Liver (tissue), 9 donors: ENCODE data around the gene PPP1R14C. TPM values are rescaled to one million over a fixed set of nuclear protein-coding genes. Genes with fewer than 3 reads are reported as not detected.

Source experiments
- DNase-seq: peaks from one replicate; pipeline ENCODE4 v3.0.0-alpha.2; 2017; ENCODE audit warnings: low spot score
- H3K27ac ChIP-seq, 2 donors: one replicate each; pipeline ENCODE4 v1.7.0; 2013; ENCODE audit warnings: inconsistent platforms in 2 of 2, low read length in 2 of 2, control low read depth in 1 of 2, low read depth in 1 of 2, mild to moderate bottlenecking in 1 of 2
- H3K27me3 ChIP-seq, 4 donors: one replicate each; pipeline versions ENCODE4 v1.6.1 to v1.7.0; 2013; ENCODE audit warnings: low read length in 3 of 4, inconsistent platforms in 1 of 4, mild to moderate bottlenecking in 1 of 4, moderate library complexity in 1 of 4; ENCODE audit not compliant: control insufficient read depth in 4 of 4, insufficient read depth in 4 of 4
- H3K36me3 ChIP-seq, 4 donors: one replicate each; pipeline versions ENCODE4 v1.6.1 to v1.7.0; 2013; ENCODE audit warnings: low read length in 3 of 4, mild to moderate bottlenecking in 3 of 4, low read depth in 1 of 4, moderate library complexity in 1 of 4; ENCODE audit not compliant: control insufficient read depth in 4 of 4, insufficient read depth in 3 of 4
- H3K4me1 ChIP-seq, 4 donors: one replicate each; pipeline versions ENCODE4 v1.6.1 to v1.7.0; 2013; ENCODE audit warnings: low read length in 3 of 4, mild to moderate bottlenecking in 3 of 4, moderate library complexity in 1 of 4; ENCODE audit not compliant: control insufficient read depth in 4 of 4, insufficient read depth in 4 of 4
- H3K4me3 ChIP-seq, 3 donors: one replicate each; pipeline versions ENCODE4 v1.6.1 to v1.7.0; 2013; ENCODE audit warnings: low read length in 3 of 3, control low read depth in 1 of 3, low read depth in 1 of 3, mild to moderate bottlenecking in 1 of 3
- H3K9ac ChIP-seq, 2 donors: one replicate each; pipeline ENCODE4 v1.7.0; 2013; ENCODE audit warnings: low read length in 2 of 2, mild to moderate bottlenecking in 2 of 2, moderate library complexity in 2 of 2, control low read depth in 1 of 2, low read depth in 1 of 2
- H3K9me3 ChIP-seq, 4 donors: one replicate each; pipeline versions ENCODE4 v1.6.1 to v1.7.0; 2013; ENCODE audit warnings: low read length in 3 of 4; ENCODE audit not compliant: control insufficient read depth in 4 of 4
- ATF3 ChIP-seq: IDR thresholded peaks from 2 replicates; pipeline ENCODE4 v1.6.1; 2016; ENCODE audit warnings: antibody characterized with exemption
- CTCF ChIP-seq: fragments of 150-350 bp; IDR thresholded peaks from 2 replicates; pipeline ENCODE4 v1.5.1; 2017; ENCODE audit warnings: improper control_type of control experiment, low read depth, low read length; ENCODE audit not compliant: missing input control
- EGR1 ChIP-seq, 2 donors: IDR thresholded peaks; 2 replicates each; pipeline ENCODE4 v1.6.1; 2016 to 2018; ENCODE audit warnings: antibody characterized with exemption in 2 of 2, low read depth in 2 of 2
- FOXA1 ChIP-seq: IDR thresholded peaks from 2 replicates; pipeline ENCODE4 v1.6.1; 2016; ENCODE audit warnings: antibody characterized with exemption
- FOXA2 ChIP-seq: IDR thresholded peaks from 2 replicates; pipeline ENCODE4 v1.6.1; 2016; ENCODE audit warnings: antibody characterized with exemption
- GABPA ChIP-seq, 2 donors: IDR thresholded peaks in 1 of 2; conservative IDR thresholded peaks in 1 of 2; 2 replicates each; pipeline ENCODE4 v1.6.1; 2016; ENCODE audit warnings: antibody characterized with exemption in 2 of 2, mild to moderate bottlenecking in 1 of 2, moderate library complexity in 1 of 2
- HNF4A ChIP-seq, 2 donors: conservative IDR thresholded peaks; 2 replicates each; pipeline ENCODE4 v1.6.1; 2016; ENCODE audit warnings: antibody characterized with exemption in 2 of 2, mild to moderate bottlenecking in 2 of 2
- HNF4G ChIP-seq: IDR thresholded peaks from 2 replicates; pipeline ENCODE4 v1.6.1; 2016; ENCODE audit warnings: antibody characterized with exemption
- JUND ChIP-seq, 2 donors: IDR thresholded peaks; 2 replicates each; pipeline ENCODE4 v1.6.1; 2016; ENCODE audit warnings: antibody characterized with exemption in 2 of 2
- MAX ChIP-seq: IDR thresholded peaks from 2 replicates; pipeline ENCODE4 v1.6.1; 2016; ENCODE audit warnings: antibody characterized with exemption
- NR2F2 ChIP-seq: IDR thresholded peaks from 2 replicates; pipeline ENCODE4 v1.6.1; 2016; ENCODE audit warnings: antibody characterized with exemption
- RAD21 ChIP-seq, 2 donors: IDR thresholded peaks; 2 replicates each; pipeline ENCODE4 v1.6.1; 2016; ENCODE audit warnings: antibody characterized with exemption in 2 of 2, mild to moderate bottlenecking in 2 of 2
- REST ChIP-seq: IDR thresholded peaks from 2 replicates; pipeline ENCODE4 v1.6.1; 2016; ENCODE audit warnings: antibody characterized with exemption, mild to moderate bottlenecking
- RXRA ChIP-seq, 2 donors: IDR thresholded peaks; 2 replicates each; pipeline ENCODE4 v1.6.1; 2017 to 2018; ENCODE audit warnings: antibody characterized with exemption in 2 of 2, mild to moderate bottlenecking in 1 of 2
- TAF1 ChIP-seq: conservative IDR thresholded peaks from 2 replicates; pipeline ENCODE4 v1.6.1; 2016; ENCODE audit warnings: antibody characterized with exemption, mild to moderate bottlenecking
- YY1 ChIP-seq: IDR thresholded peaks from 2 replicates; pipeline ENCODE4 v1.6.1; 2016; ENCODE audit warnings: antibody characterized with exemption, mild to moderate bottlenecking
- ZBTB33 ChIP-seq: IDR thresholded peaks from 2 replicates; pipeline ENCODE4 v1.6.1; 2016; ENCODE audit warnings: antibody characterized with exemption
- WGBS: extraction: QIAGEN DNeasy Blood & Tissue Kit; methylation state at CpG from one replicate; pipeline ENCODE4 v1.1.7; 2013; 5-methylcytosine and 5-hydroxymethylcytosine counted together
- polyA plus RNA-seq, 2 donors: library from polyadenylated mRNA; stranded (reverse) in 1 of 2; unstranded in 1 of 2; fragments of 200-250 nt in 1 of 2; fragments of >200 nt in 1 of 2; fragmentation: Nextera tagmentation in 1 of 2; extraction: Ambion mirVana in 1 of 2; gene quantifications; one replicate each; pipeline versions ENCODE4 v1.2.1 to v1.2.3, GENCODE V29; 2013 to 2015
- total RNA-seq, 2 donors: library from RNA; depleted of rRNA; stranded (reverse); fragments of >200 nt; gene quantifications; one replicate each; pipeline ENCODE4 v1.2.3, GENCODE V29; 2014
- donor health status: healthy.
- donor health status: healthy.
- donor health status: healthy.
- donor health status: healthy.
- donor health status: healthy.

PPP1R14C gene
- total and polyA plus RNA-seq, 4 donors, result 0.05 TPM; not detected in 3

GRCh38 chr6:150191809-150192208 is 49.0 kb downstream of the PPP1R14C start:
- DNase-seq, result no peak
- no peak overlapping the region for H3K27ac ChIP-seq
- no peak for TF ChIP-seq REST
- TF ChIP-seq MAX, result no peak
- TF ChIP-seq NR2F2, result no peak
- no peak for TF ChIP-seq ATF3
- TF ChIP-seq JUND (IDR thresholded peaks at IDR 0.05), result no peak
- TF ChIP-seq GABPA (IDR thresholded peaks at IDR 0.05 in 1 of 2, conservative IDR thresholded peaks at IDR 0.05 in 1 of 2), result no peak
- no peak for TF ChIP-seq HNF4G
- no peak for TF ChIP-seq CTCF
- no peak for TF ChIP-seq YY1
- no peak for TF ChIP-seq RAD21 (IDR thresholded peaks at IDR 0.05)
- TF ChIP-seq RXRA (IDR thresholded peaks at IDR 0.05), result no peak
- TF ChIP-seq ZBTB33, result no peak
- no peak for TF ChIP-seq HNF4A (conservative IDR thresholded peaks at IDR 0.05)
- TF ChIP-seq TAF1, result no peak
- no peak for TF ChIP-seq EGR1 (IDR thresholded peaks at IDR 0.05; ENCODE audit: low read depth in 2 of 2)
- no peak for TF ChIP-seq FOXA2
- H3K9me3 ChIP-seq, result no peaks in the 10 kb centered on the region
- no peaks in the 10 kb centered on the region for H3K4me1 ChIP-seq
- H3K36me3 ChIP-seq, result no peaks in the 10 kb centered on the region
- no peak overlapping the region for H3K4me3 ChIP-seq
- H3K27me3 ChIP-seq, result no peaks in the 10 kb centered on the region
- no peak overlapping the region for H3K9ac ChIP-seq
- 87% methylated on average over 3 of the region's 3 CpGs for WGBS

GRCh38 chr6:150194195-150194594 is 51.4 kb downstream of the PPP1R14C start:
- H3K9me3 ChIP-seq, result no peaks in the 10 kb centered on the region
- no peak overlapping the region for H3K4me3 ChIP-seq
- no peak overlapping the region for H3K9ac ChIP-seq
- no peak for DNase-seq
- no peak overlapping the region for H3K27ac ChIP-seq
- H3K36me3 ChIP-seq, result no peaks in the 10 kb centered on the region
- WGBS, result 85% methylated on average over 2 of the region's 2 CpGs
- H3K4me1 ChIP-seq, result no peaks in the 10 kb centered on the region
- H3K27me3 ChIP-seq, result no peaks in the 10 kb centered on the region
- TF ChIP-seq JUND (IDR thresholded peaks at IDR 0.05), result no peak
- TF ChIP-seq REST, result no peak
- no peak for TF ChIP-seq CTCF
- no peak for TF ChIP-seq FOXA1
- TF ChIP-seq RAD21 (IDR thresholded peaks at IDR 0.05), result no peak
- no peak for TF ChIP-seq YY1
- no peak for TF ChIP-seq ATF3
- TF ChIP-seq TAF1, result no peak
